HEK293T (cell line): Measurements from ENCODE around the gene TMC1.
"Not testable (repeated sequence)": the region's sequence is repeated elsewhere in the genome, so short reads cannot be mapped to it uniquely, and the experiment has no call there.

Experiments
- CTCF ChIA-PET: fragments of 350-600 bp; formaldehyde crosslinking; extraction: SDS; loops from one replicate; lab custom pipeline; 2021; ENCODE audit warnings: antibody characterized with exemption, inconsistent platforms; lab: Yijun Ruan, JAX
- POLR2A ChIA-PET: fragments of 350-600 bp; formaldehyde crosslinking; extraction: SDS; loops from one replicate; lab custom pipeline; 2020; ENCODE audit warnings: antibody characterized with exemption, inconsistent platforms; lab: Yijun Ruan, JAX
- DNase-seq: peaks from one replicate; pipeline ENCODE4 v3.0.0; 2012; ENCODE audit warnings: mixed read lengths; ENCODE audit errors: extremely low spot score
- ARNT ChIP-seq: fragments of 450-650 bp; IDR thresholded peaks from 2 replicates; pipeline ENCODE4 v1.6.1; 2017; ENCODE audit warnings: mild to moderate bottlenecking
- BHLHE40 ChIP-seq: fragments of 450-650 bp; IDR thresholded peaks from 2 replicates; pipeline ENCODE4 v1.6.1; 2016; ENCODE audit warnings: mild to moderate bottlenecking, moderate library complexity, borderline replicate concordance
- CTBP1 ChIP-seq: fragments of 450-650 bp; IDR thresholded peaks from 2 replicates; pipeline ENCODE4 v1.6.1; 2016; ENCODE audit warnings: borderline replicate concordance
- ELF4 ChIP-seq: fragments of 450-650 bp; IDR thresholded peaks from 2 replicates; pipeline ENCODE4 v1.6.1; 2017; ENCODE audit warnings: antibody characterized with exemption
- FOXA1 ChIP-seq: fragments of 450-650 bp; IDR thresholded peaks from 2 replicates; pipeline ENCODE4 v1.6.1; 2016; ENCODE audit warnings: mild to moderate bottlenecking
- FOXK2 ChIP-seq: fragments of 450-650 bp; IDR thresholded peaks from 2 replicates; pipeline ENCODE4 v1.6.1; 2016; ENCODE audit warnings: mild to moderate bottlenecking
- FOXM1 ChIP-seq: fragments of 450-650 bp; IDR thresholded peaks from 2 replicates; pipeline ENCODE4 v1.6.1; 2017; ENCODE audit warnings: mild to moderate bottlenecking, borderline replicate concordance
- HDGF ChIP-seq: fragments of 450-650 bp; IDR thresholded peaks from 2 replicates; pipeline ENCODE4 v1.6.1; 2017; ENCODE audit warnings: antibody characterized with exemption, borderline replicate concordance
- L3MBTL2 ChIP-seq: fragments of 450-650 bp; conservative IDR thresholded peaks from 2 replicates; pipeline ENCODE4 v1.6.1; 2016; ENCODE audit warnings: mild to moderate bottlenecking
- LEF1 ChIP-seq: fragments of 450-650 bp; IDR thresholded peaks from 2 replicates; pipeline ENCODE4 v1.6.1; 2017; ENCODE audit warnings: mild to moderate bottlenecking, borderline replicate concordance
- NFRKB ChIP-seq: fragments of 450-650 bp; IDR thresholded peaks from 2 replicates; pipeline ENCODE4 v1.6.1; 2016; ENCODE audit warnings: mild to moderate bottlenecking, moderate library complexity
- SP1 ChIP-seq: fragments of 450-650 bp; IDR thresholded peaks from 2 replicates; pipeline ENCODE4 v1.6.1; 2017
- SUZ12 ChIP-seq: fragments of 450-650 bp; IDR thresholded peaks from 2 replicates; pipeline ENCODE4 v1.6.1; 2016; ENCODE audit warnings: mild to moderate bottlenecking
- TARDBP ChIP-seq: fragments of 450-650 bp; IDR thresholded peaks from 2 replicates; pipeline ENCODE4 v1.6.1; 2016
- ZNF384 ChIP-seq: fragments of 450-650 bp; IDR thresholded peaks from 2 replicates; pipeline ENCODE4 v1.6.1; 2016
- TF ChIP-seq, protein P1 (sequence below): fragments of 450-650 bp; IDR thresholded peaks from 2 replicates; pipeline ENCODE4 v1.6.1; 2016

Gene TMC1

GRCh38 chr9:72509635-72510034 is 11.8 kb upstream of the TMC1 start:
- ChIA-PET CTCF (no interaction called here), POLR2A (no interaction called here)
- no peak for DNase-seq
- TF ChIP-seq ZNF384, result no peak
- TF ChIP-seq FOXK2, result no peak
- TF ChIP-seq HDGF, result no peak
- no peak for TF ChIP-seq ELF4
- TF ChIP-seq FOXM1, result no peak
- TF ChIP-seq SUZ12, result no peak
- no peak for TF ChIP-seq L3MBTL2
- TF ChIP-seq FOXA1, result no peak
- TF ChIP-seq LEF1, result no peak

GRCh38 chr9:72521011-72521410 is 397 bp upstream of the TMC1 start:
- DNase-seq, CTCF ChIA-PET: not testable (repeated sequence)

GRCh38 chr9:72524820-72525540 is 3.6 kb downstream of the TMC1 start:
- ChIA-PET POLR2A (no interaction called here), CTCF (no interaction called here)
- TF ChIP-seq NFRKB, result no peak
- no peak for TF ChIP-seq BHLHE40
- no peak for TF ChIP-seq FOXM1
- TF ChIP-seq CTBP1, result no peak
- TF ChIP-seq TARDBP, result no peak
- TF ChIP-seq ELF4, result no peak
- no peak for TF ChIP-seq ZNF384
- TF ChIP-seq ARNT, result no peak
- TF ChIP-seq L3MBTL2, result no peak
- TF ChIP-seq, protein P1, sequence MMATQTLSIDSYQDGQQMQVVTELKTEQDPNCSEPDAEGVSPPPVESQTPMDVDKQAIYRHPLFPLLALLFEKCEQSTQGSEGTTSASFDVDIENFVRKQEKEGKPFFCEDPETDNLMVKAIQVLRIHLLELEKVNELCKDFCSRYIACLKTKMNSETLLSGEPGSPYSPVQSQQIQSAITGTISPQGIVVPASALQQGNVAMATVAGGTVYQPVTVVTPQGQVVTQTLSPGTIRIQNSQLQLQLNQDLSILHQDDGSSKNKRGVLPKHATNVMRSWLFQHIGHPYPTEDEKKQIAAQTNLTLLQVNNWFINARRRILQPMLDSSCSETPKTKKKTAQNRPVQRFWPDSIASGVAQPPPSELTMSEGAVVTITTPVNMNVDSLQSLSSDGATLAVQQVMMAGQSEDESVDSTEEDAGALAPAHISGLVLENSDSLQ, result no peak
- no peak for DNase-seq

More at GRCh38 chr9:72521011-72521410, 397 bp upstream of the TMC1 start:
- POLR2A ChIA-PET, result not testable (repeated sequence)

DNA sequence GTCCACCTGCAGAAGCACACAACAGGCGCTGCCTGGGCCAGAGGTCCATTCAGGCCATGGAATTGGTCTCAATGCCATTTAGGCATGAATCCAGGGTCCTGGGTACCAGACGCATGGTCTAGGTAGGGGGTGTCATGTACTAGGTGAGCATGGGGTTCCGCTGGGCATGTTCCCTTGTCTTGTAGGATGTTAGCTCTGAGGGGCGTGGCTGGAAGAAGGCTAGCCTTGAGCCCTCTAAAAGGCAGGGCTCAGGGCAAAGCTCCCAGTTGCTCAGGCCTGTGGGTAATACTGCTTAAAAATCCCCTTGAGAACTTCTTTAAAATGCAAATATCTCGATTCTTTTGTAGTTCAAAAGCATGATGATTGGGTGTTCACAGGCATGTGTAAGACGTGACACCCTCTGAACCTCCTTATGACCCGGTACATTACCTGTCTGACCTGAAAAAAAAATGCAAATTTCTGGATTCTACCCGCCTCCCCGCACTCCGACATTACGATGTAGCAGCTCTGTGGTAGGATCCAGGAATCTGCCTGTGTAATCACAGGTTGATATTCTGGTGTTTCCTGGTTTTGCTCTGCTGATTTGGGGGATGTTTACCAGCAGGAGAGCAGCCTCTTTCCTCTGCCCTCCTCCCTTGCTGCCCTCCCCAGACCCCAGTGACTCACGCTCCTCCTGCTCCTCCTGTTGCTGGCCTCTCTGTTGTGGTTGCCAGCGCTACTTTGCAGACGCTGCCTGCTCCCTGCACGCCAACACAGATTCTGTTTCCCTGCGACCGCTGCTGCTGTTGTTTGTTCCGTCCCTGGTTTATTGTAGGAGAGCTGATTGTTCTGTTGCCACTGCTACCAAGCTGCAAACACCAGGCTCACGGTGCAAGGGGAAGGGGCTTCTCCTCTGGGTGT is 5.7 kb downstream of the TMC1 start:
- peak; percentile 20 for DNase-seq
- POLR2A ChIA-PET, result no interaction called here
- TF ChIP-seq ARNT (no peak), TARDBP (no peak), CTBP1 (no peak), FOXA1 (no peak)
- CTCF ChIA-PET, result no interaction called here

DNA sequence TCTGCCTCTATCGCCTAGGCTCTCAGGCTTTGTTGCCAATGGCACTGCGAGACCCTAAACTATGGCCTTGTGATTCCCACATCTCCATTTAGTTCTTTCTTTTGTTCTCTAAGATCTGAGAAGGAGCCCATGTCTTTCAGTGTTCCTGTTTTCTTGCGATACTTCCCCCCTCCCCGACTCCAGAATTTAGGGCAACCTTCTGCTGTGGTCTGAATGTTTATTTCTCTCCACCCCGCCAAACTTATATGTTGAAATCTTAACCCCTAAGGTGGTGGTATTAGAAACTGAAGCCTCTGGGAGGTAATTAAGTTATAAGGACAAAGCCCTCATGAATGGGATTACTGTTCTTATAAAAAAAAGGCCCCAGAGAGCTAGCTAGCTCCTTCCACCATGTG is 6.4 kb downstream of the TMC1 start:
- POLR2A ChIA-PET, result no interaction called here

GRCh38 chr9:72529531-72529930 is 8.1 kb downstream of the TMC1 start:
- POLR2A ChIA-PET, result no interaction called here

More for the DNA sequence above, 6.4 kb downstream of the TMC1 start:
- DNase-seq, result no peak
- TF ChIP-seq FOXA1 (no peak), SUZ12 (no peak), ELF4 (no peak), L3MBTL2 (no peak), HDGF (no peak), FOXM1 (no peak), CTBP1 (no peak), NFRKB (no peak), FOXK2 (no peak), BHLHE40 (no peak), LEF1 (no peak), ZNF384 (no peak), ARNT (no peak), SP1 (no peak), TARDBP (no peak)
- TF ChIP-seq, protein P1, result no peak
- CTCF ChIA-PET, result no interaction called here

More at GRCh38 chr9:72529531-72529930, 8.1 kb downstream of the TMC1 start:
- TF ChIP-seq ARNT, result no peak
- TF ChIP-seq ZNF384, result no peak
- TF ChIP-seq SUZ12, result no peak
- no peak for TF ChIP-seq CTBP1
- TF ChIP-seq BHLHE40, result no peak
- TF ChIP-seq FOXK2, result no peak
- TF ChIP-seq NFRKB, result no peak
- TF ChIP-seq, protein P1, result no peak
- no peak for TF ChIP-seq LEF1
- no peak for TF ChIP-seq FOXM1
- TF ChIP-seq HDGF, result no peak
- no peak for TF ChIP-seq L3MBTL2
- no peak for TF ChIP-seq SP1
- no peak for TF ChIP-seq FOXA1
- no peak for TF ChIP-seq TARDBP
- TF ChIP-seq ELF4, result no peak
- DNase-seq, result no peak
- CTCF ChIA-PET, result no interaction called here
